BJ (cell line): Measurements from ENCODE around the gene RBPJ. TPM values are rescaled to one million over a fixed set of nuclear protein-coding genes. Genes with fewer than 3 reads are reported as not detected.

Source experiments
- CTCF ChIA-PET: fragments of 350-600 bp; formaldehyde crosslinking; extraction: SDS; loops from one replicate; lab custom pipeline; 2021; ENCODE audit warnings: antibody characterized with exemption, inconsistent platforms; lab: Yijun Ruan, JAX
- POLR2A ChIA-PET: fragments of 300-600 bp; sonication (Branson Sonifier 250); formaldehyde crosslinking; extraction: SDS; loops from one replicate; lab custom pipeline; 2021; ENCODE audit warnings: antibody characterized with exemption; lab: Charles Lee
- DNase-seq: peaks from one replicate; pipeline ENCODE4 v3.0.0-alpha.2; 2011; ENCODE audit warnings: low read depth
- H3K27me3 ChIP-seq: 2 replicates; pipeline ENCODE4 v1.6.0; 2011; ENCODE audit warnings: low read length; ENCODE audit not compliant: control insufficient read depth, insufficient read depth
- H3K36me3 ChIP-seq: 2 replicates; pipeline ENCODE4 v1.5.1; 2011; ENCODE audit warnings: low read length; ENCODE audit not compliant: control insufficient read depth, insufficient read depth
- H3K4me3 ChIP-seq: 2 replicates; pipeline ENCODE4 v1.5.1; 2011; ENCODE audit warnings: low read depth, mild to moderate bottlenecking, control low read depth, low read length
- CTCF ChIP-seq: IDR thresholded peaks from 2 replicates; pipeline ENCODE4 v1.5.1; 2011; ENCODE audit warnings: low read depth, mild to moderate bottlenecking, control low read depth, inconsistent platforms, low read length, moderate library complexity; ENCODE audit not compliant: insufficient read depth
- polyA plus RNA-seq: library from polyadenylated mRNA; depleted of rRNA; stranded (reverse); fragments of >200 nt; gene quantifications from 2 replicates; pipeline ENCODE4 v1.2.3, GENCODE V29; 2011

Gene RBPJ
- polyA plus RNA-seq, 1 experiment, result 31.6 TPM

- Histone ChIP-seq H3K27me3 (no peaks in the 10 kb centered on the region), H3K4me3 (no peak overlapping the region), H3K36me3 (no peaks in the 10 kb centered on the region)
- CTCF ChIA-PET, result interaction anchor here (0.9 to 2.8 kb wide), 4 partner anchors 241 to 335 kb away, joined by 3 to 15 read pairs (median 8); no protein-coding TSS in a partner anchor
- POLR2A ChIA-PET, result no interaction called here
- no peak for DNase-seq
- TF ChIP-seq CTCF, result peak; percentile 29
Measured at GRCh38 chr4:26323821-26324220, 3.0 kb downstream of the RBPJ start.

GRCh38 chr4:26325191-26325590 is 4.4 kb downstream of the RBPJ start:
- TF ChIP-seq CTCF, result peak; percentile 55
- ChIA-PET POLR2A (no interaction called here), CTCF (interaction anchor here (1.0 to 2.8 kb wide), 7 partner anchors 18 to 396 kb away, joined by 3 to 15 read pairs (median 4); no protein-coding TSS in a partner anchor)
- DNase-seq, result no peak
- no peaks in the 10 kb centered on the region for H3K36me3 ChIP-seq
- no peak overlapping the region for H3K4me3 ChIP-seq
- no peaks in the 10 kb centered on the region for H3K27me3 ChIP-seq

GRCh38 chr4:26326791-26327190 is 6.0 kb downstream of the RBPJ start:
- Histone ChIP-seq H3K27me3 (no peaks in the 10 kb centered on the region), H3K36me3 (no peaks in the 10 kb centered on the region), H3K4me3 (no peak overlapping the region)
- CTCF ChIA-PET, result interaction anchor here (1.0 to 6.9 kb wide), 4 partner anchors 81 to 298 kb away, joined by 3 to 76 read pairs (median 6); no protein-coding TSS in a partner anchor
- DNase-seq, result peak; percentile 80
- TF ChIP-seq CTCF, result no peak
- POLR2A ChIA-PET, result no interaction called here

- Histone ChIP-seq H3K27me3 (no peaks in the 10 kb centered on the region), H3K36me3 (no peaks in the 10 kb centered on the region), H3K4me3 (no peak overlapping the region)
- POLR2A ChIA-PET, result interaction anchor here (0.5 kb wide), 1 partner anchor 16 kb away, joined by 3 read pairs; no protein-coding TSS in a partner anchor
- CTCF ChIA-PET, result interaction anchor here (0.6 to 6.9 kb wide), 29 partner anchors 8 to 798 kb away, joined by 3 to 76 read pairs (median 4); no protein-coding TSS in a partner anchor
- DNase-seq, result no peak
- TF ChIP-seq CTCF, result peak; percentile 65
Measured at GRCh38 chr4:26330186-26330787, 9.5 kb downstream of the RBPJ start.

GRCh38 chr4:26330946-26331345 is 10.1 kb downstream of the RBPJ start:
- Histone ChIP-seq H3K27me3 (no peaks in the 10 kb centered on the region), H3K4me3 (no peak overlapping the region), H3K36me3 (no peaks in the 10 kb centered on the region)
- TF ChIP-seq CTCF, result no peak
- DNase-seq, result no peak
- POLR2A ChIA-PET, result interaction anchor here (0.5 kb wide), 1 partner anchor 323 kb away, joined by 13 read pairs; no protein-coding TSS in a partner anchor
- CTCF ChIA-PET, result interaction anchor here (0.6 to 6.9 kb wide), 28 partner anchors 8 to 679 kb away, joined by 3 to 76 read pairs (median 4); no protein-coding TSS in a partner anchor
